ENCODE measurements around the gene FCN3. TPM values are rescaled to one million over a fixed set of nuclear protein-coding genes. Genes with fewer than 3 reads are reported as not detected.

The FCN3 gene
- total and polyA plus RNA-seq, 7 donors: 3.4 to 34.6 (median 12.9) TPM

DNA sequence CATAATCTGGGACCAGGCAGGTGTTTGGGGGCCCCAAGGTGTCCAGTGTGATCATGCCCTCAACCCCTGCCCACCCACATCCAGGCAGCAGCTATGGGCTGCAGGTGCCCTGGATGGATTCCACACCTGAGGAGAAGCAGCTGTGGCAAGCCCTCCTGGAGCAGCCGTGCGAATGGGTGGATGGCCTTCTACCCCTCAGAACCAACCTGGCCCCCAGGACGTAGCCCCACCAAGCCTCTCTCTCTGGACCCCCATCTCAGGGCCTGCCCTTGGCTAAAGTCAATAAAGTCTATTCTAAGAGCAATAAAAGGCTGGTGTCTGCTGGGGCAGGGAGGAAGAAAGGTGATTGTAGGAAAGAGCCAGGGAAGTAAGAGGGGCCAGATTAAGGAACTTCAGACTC is 21.0 kb downstream of the FCN3 start:
- TF ChIP-seq, protein P1, sequence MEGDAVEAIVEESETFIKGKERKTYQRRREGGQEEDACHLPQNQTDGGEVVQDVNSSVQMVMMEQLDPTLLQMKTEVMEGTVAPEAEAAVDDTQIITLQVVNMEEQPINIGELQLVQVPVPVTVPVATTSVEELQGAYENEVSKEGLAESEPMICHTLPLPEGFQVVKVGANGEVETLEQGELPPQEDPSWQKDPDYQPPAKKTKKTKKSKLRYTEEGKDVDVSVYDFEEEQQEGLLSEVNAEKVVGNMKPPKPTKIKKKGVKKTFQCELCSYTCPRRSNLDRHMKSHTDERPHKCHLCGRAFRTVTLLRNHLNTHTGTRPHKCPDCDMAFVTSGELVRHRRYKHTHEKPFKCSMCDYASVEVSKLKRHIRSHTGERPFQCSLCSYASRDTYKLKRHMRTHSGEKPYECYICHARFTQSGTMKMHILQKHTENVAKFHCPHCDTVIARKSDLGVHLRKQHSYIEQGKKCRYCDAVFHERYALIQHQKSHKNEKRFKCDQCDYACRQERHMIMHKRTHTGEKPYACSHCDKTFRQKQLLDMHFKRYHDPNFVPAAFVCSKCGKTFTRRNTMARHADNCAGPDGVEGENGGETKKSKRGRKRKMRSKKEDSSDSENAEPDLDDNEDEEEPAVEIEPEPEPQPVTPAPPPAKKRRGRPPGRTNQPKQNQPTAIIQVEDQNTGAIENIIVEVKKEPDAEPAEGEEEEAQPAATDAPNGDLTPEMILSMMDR (IDR thresholded peaks at IDR 0.05): no peak
- Histone ChIP-seq H3K4me3 (no peak overlapping the region), H3K4me1 (peaks cover 7% of the 10 kb centered on the region), H3K9me3 (no peaks in the 10 kb centered on the region), H3K27me3 (ENCODE audit: insufficient read depth in 3 of 3, low read length in 2 of 3) (peaks cover 0 to 27% (median 14%) of the 10 kb centered on the region in 3 donors), H3K27ac (no peak overlapping the region), H3K36me3 (ENCODE audit: insufficient read depth in 1 of 2, low read depth in 1 of 2) (peaks cover 0 to 38% of the 10 kb centered on the region in 2 donors)
- no peak for ATAC-seq
- intact Hi-C loops (cut with DNase I): no loop called here
- WGBS, 3 donors: 79 to 88% (median 84%) methylated on average over 3 of the region's 3 CpGs
- no peak for DNase-seq

DNA sequence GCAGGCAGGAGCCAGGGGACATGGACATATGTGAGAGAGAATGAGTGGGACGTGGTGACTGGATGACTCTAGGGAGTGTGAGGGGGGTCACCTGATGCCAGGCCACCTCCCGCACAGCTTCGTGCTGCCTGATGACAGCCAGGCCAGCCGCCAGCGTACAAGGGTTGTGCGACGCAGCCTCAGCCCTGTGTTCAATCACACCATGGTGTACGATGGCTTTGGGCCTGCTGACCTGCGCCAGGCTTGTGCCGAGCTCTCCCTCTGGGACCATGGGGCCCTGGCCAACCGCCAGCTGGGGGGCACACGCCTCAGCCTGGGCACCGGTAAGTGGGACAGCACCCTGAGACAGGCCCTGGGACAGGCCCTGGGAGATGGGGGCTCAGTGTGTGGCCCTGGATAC is 21.5 kb downstream of the FCN3 start:
- Histone ChIP-seq H3K36me3 (ENCODE audit: insufficient read depth in 1 of 2, low read depth in 1 of 2) (peaks cover 0 to 33% of the 10 kb centered on the region in 2 donors), H3K4me1 (peaks cover 7% of the 10 kb centered on the region), H3K27ac (no peak overlapping the region), H3K9me3 (no peaks in the 10 kb centered on the region), H3K27me3 (ENCODE audit: insufficient read depth in 3 of 3, low read length in 2 of 3) (peaks cover 0 to 27% (median 14%) of the 10 kb centered on the region in 3 donors), H3K4me3 (no peak overlapping the region)
- WGBS, 3 donors: 87 to 92% (median 92%) methylated on average over 13 of the region's 13 CpGs
- ATAC-seq: no peak
- intact Hi-C loops (cut with DNase I): no loop called here
- DNase-seq: no peak
- TF ChIP-seq, protein P1 (IDR thresholded peaks at IDR 0.05): no peak

DNA sequence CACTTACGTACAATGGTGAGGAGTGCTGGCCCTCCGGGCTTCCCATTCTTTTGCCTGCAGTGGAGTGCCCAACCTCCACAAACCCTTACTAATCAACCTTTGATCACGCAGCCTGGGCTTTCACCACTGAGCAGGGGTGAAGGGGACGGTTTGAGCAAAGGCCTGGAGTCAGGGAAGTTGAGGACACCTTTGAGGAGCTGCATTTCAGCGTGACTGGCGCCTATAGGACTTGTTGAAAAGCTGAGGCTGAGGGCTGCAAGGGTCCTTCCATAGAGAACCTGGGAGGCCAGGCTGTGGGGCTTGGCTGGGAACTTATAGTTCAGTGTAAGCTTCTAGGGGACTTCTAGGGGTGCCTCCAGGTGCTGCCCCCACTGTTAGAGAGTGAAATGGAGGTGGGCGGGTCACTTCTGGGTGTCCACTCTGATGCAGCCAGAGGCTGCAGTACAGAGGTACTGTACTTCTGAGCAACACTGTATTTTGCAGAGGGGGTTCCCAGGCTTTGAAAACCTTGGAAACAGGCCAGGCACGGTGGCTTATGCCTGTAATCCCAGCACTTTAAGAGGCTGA is 23.0 kb downstream of the FCN3 start:
- Histone ChIP-seq H3K36me3 (ENCODE audit: insufficient read depth in 1 of 2, low read depth in 1 of 2) (peaks cover 0 to 20% of the 10 kb centered on the region in 2 donors), H3K27ac (no peak overlapping the region), H3K9me3 (no peaks in the 10 kb centered on the region), H3K27me3 (ENCODE audit: insufficient read depth in 3 of 3, low read length in 2 of 3) (peaks cover 0 to 27% (median 21%) of the 10 kb centered on the region in 3 donors), H3K4me3 (no peak overlapping the region), H3K4me1 (peaks cover 7% of the 10 kb centered on the region)
- WGBS, 3 donors: 49 to 57% (median 54%) methylated on average over 8 of the region's 8 CpGs
- peak in 1 of 4 donors; percentile 1 for ATAC-seq
- no peak for DNase-seq
- TF ChIP-seq, protein P1 (IDR thresholded peaks at IDR 0.05): no peak
- intact Hi-C loops (cut with DNase I): no loop called here

DNA sequence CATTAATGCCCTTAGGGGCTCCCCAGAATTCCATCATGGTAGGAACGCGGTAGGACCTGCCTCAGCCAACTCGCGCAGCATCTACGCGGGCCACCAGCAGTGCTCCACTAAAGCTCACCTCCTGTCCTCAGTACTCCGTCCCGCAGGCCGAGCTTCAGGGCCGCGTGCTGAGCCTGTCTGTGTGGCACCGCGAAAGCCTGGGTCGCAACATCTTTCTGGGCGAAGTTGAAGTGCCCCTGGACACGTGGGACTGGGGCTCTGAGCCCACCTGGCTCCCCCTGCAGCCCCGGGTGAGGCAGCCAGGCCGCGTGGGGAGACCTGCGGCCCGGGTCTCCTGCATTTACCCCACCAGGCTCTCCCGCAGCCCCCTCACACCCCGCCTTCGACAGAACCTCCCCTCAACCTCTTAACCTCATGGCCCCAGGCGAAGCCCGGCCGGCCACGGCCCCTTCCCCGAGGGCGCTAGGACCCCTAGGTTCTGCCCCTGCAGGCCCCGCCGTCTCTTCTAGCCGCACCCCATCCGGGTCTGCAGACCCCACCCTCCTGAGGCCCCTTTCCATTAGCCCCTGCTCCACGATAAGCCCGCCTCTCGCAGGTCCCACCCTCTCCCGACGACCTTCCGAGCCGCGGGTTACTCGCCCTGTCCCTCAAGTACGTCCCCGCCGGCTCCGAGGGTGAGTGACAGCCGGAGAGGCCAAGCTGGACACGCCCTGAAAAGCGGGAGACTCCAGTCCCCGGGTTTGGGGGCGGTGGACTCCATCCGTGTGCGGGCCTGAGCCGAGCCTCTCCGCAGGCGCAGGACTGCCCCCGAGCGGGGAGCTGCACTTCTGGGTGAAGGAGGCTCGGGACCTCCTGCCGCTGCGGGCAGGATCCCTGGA is 23.7 kb downstream of the FCN3 start:
- peak overlapping the region; percentile 56 for H3K4me3 ChIP-seq
- peak; percentile 50 to 73 for DNase-seq
- intact Hi-C loops (cut with DNase I): no loop called here

More for the DNA sequence above, 23.7 kb downstream of the FCN3 start:
- Histone ChIP-seq H3K4me1 (peaks cover 7% of the 10 kb centered on the region), H3K27ac (no peak overlapping the region), H3K36me3 (ENCODE audit: insufficient read depth in 1 of 2, low read depth in 1 of 2) (peaks cover 0 to 13% of the 10 kb centered on the region in 2 donors), H3K9me3 (no peaks in the 10 kb centered on the region), H3K27me3 (ENCODE audit: insufficient read depth in 3 of 3, low read length in 2 of 3) (peaks cover 0 to 27% (median 24%) of the 10 kb centered on the region in 3 donors)
- TF ChIP-seq, protein P1 (IDR thresholded peaks at IDR 0.05): no peak
- 18 to 20% (median 19%) methylated on average over 57 to 62 of the region's 62 CpGs for WGBS, 3 donors
- ATAC-seq: peak; percentile 23 to 65 (median 42)
